H4 (cell line): ENCODE data around the gene UBE2U. TPM values are rescaled to one million over a fixed set of nuclear protein-coding genes. Genes with fewer than 3 reads are reported as not detected.
"Not testable (repeated sequence)": the region's sequence is repeated elsewhere in the genome, so short reads cannot be mapped to it uniquely, and the experiment has no call there.

Experiments
- DNase-seq: peaks from one replicate; pipeline ENCODE4 v3.0.0-alpha.2; 2015; ENCODE audit warnings: low spot score
- total RNA-seq: library from RNA; depleted of rRNA; stranded (reverse); fragments of >200 nt; shearing (Covaris generic); gene quantifications from 2 replicates; pipeline ENCODE4 v1.2.3, GENCODE V29; 2014

UBE2U gene
- total RNA-seq, 1 experiment from 2014 or later, result 0.17 TPM

- not testable (repeated sequence) for DNase-seq
Measured at GRCh38 chr1:64239519-64239918, 36.1 kb downstream of the UBE2U start.

- DNase-seq, result no peak
Measured at GRCh38 chr1:64240206-64240605, 36.8 kb downstream of the UBE2U start.

GRCh38 chr1:64241069-64241468, 37.6 kb downstream of the UBE2U start:
- DNase-seq, result no peak

DNA sequence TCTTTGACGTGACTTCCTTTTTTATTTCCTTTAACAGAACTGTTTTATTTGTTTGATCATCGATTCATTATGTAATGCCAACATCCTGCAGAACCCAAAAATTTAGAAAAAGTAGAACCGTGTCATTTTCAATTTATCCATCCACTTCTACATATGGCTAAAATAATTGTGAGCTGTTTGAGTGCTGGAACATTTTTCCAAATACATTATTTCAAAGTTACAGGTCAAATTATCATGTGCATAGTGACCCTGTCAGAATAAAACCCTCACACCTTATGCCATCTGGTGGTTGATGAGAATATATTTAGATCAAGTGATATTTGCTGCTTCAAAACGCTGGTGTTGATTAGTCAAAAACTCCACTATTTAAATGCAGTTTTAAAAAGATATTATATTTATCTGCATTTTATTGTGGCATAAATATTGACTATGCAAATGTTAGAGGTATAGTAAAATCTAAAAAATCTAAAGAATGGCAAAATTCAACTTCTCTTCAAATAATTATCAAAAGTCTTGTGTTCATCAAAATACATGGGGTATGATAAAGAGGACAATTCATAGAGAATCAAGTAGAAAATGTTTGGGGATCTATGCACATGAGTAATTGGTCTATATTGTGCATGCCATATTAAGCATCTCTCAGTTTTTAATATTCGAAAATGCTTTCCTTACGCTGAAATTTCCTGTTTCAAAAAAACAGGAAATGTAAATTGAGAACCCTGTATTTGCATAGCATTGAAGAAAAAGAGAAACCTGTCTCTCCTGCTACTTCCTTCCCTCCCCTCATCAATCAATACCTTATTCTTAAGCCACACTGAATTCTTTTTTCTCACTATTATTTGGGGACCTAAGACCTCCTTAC, 39.7 kb downstream of the UBE2U start:
- DNase-seq, result peak; percentile 71

GRCh38 chr1:64243757-64244080, 40.3 kb downstream of the UBE2U start:
- no peak for DNase-seq

GRCh38 chr1:64245495-64245894, 42.1 kb downstream of the UBE2U start:
- no peak for DNase-seq

GRCh38 chr1:64246294-64246917, 43.0 kb downstream of the UBE2U start:
- peak; percentile 63 for DNase-seq

- DNase-seq, result peak; percentile 54
Measured at GRCh38 chr1:64248065-64248464, 44.6 kb downstream of the UBE2U start.

DNA sequence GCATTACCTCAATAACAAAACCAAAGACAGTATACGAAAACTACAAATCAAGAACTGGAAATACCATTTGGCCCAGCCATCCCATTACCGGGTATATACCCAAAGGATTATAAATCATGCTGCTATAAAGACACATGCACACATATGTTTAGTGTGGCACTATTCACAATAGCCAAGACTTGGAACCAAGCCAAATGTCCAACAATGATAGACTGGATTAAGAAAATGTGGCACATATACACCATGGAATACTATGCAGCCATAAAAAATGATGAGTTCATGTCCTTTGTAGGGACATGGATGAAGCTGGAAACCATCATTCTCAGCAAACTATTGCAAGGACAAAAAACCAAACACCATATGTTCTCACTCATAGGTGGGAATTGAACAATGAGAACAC, 47.0 kb downstream of the UBE2U start:
- DNase-seq, result not testable (repeated sequence)

DNA sequence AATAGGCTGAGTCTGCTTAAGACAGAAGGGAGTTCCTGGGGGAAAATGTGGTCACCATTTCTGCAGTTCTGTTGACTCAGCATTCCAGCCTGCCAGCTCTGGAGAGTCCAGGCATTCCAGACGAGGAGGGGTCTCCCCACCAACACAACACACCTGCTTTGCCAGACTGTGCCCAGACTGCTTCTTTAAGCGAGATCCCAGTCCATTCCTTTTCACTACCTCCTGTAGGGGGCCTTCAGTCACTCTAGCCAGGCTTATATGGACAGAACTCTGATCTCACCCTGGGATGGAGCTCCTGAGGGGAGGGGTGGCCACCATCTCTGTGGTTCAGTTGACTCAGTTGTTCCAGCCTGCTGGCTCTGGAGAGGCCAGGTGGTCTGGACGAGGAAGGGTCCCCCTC, 48.5 kb downstream of the UBE2U start:
- DNase-seq, result no peak

GRCh38 chr1:64257233-64257632, 53.8 kb downstream of the UBE2U start:
- DNase-seq, result not testable (repeated sequence)

GRCh38 chr1:64258444-64258843, 55.0 kb downstream of the UBE2U start:
- not testable (repeated sequence) for DNase-seq

DNA sequence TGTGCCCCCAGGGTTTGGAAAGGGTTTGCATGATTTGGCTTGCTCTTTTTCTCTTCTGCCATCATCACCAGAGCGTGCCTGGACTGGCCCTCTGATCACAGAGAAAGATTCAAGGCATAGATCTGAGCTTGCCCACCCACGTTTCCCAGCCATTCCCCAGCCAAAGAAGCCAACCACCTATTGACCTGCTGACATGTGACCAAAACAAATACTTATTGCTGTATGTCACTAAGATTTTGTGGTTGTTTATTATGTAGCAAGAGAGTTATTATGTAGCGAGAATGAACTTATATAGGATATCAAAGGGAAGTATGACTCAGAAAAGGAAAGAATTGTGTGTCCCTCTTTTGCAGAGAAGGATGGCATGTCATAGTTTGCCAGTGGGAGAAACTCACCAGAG, 59.9 kb downstream of the UBE2U start:
- DNase-seq, result no peak

DNA sequence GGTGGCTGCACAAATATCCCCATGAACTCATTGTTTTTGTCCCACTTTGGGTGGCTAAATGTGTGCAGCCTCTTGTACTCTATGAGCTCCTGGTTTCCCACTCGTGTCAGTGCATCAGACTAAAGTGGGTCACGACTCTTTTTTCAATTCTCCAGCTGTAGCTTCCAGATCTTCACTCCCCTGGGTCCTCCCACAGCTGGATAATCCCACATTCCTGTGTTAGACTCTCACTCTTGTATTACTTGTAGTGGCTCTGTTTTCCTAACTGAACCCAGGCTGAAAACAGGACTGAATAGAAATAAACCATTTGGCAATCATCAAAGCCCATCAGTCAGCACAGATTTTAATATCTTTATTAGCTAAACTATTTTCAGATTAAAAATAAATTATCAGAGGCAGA, 60.4 kb downstream of the UBE2U start:
- no peak for DNase-seq

DNA sequence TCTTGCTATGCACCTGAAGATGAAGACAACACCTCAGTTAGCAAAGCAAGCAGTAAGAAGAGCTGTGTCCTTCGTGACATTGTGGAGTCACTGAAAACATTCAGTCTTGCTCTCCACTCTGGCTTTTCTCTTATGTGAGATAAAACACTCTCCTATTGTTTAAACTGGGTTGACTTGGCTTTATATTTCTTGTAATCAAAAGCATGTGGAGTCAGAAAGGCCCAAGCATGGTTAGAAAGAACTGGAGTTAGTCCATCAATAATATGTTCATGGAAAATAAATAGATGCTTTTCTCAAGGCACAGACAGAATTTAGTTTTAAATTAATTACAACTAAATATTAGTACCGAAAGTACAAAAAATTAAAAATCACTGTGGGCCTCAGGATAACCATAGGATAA, 61.7 kb downstream of the UBE2U start:
- no peak for DNase-seq

DNA sequence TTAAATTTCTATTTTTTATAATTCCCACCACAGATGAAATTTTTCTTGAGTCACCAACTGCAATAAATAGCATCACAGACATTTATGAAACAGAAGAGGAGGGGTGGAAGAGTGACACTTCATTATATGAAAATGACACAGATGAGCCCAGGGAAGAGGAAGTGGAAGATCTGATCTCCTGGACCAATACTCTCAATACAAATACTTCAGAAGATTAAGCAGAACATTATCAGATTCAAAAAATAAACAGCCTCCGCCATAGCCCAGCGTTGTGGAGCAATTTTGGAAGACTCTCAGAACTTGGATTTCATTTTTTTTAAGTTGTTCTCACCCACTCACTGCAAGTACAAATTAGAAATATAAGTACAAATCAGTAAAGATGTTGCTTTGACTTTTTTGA, 63.6 kb downstream of the UBE2U start:
- no peak for DNase-seq

- DNase-seq, result peak; percentile 89
Measured at GRCh38 chr1:64268653-64269557, 65.5 kb downstream of the UBE2U start.

GRCh38 chr1:64269558-64269884, 66.1 kb downstream of the UBE2U start:
- DNase-seq, result no peak

DNA sequence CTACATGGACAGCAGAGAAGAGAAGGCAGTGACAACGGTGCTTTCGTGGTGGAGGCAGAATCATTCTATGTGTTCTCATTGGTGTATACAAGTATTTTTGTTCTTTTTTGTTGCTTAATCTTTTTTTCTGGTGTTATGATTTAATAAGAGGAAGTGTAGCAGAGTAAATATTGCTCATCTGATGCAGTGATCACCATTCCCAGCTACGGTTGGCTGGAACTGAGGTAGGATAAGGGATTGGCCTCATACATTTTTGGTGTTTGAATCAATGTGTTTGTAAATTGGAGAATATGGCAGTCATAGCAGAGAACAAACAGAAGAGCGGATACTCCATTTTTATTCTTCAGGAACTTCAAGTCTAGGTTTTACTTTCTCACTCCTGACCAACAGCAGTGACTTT, 76.6 kb downstream of the UBE2U start:
- no peak for DNase-seq

- DNase-seq, result no peak
Measured at GRCh38 chr1:64282351-64282750, 78.9 kb downstream of the UBE2U start.

- DNase-seq, result no peak
Measured at GRCh38 chr1:64287071-64287470, 83.6 kb downstream of the UBE2U start.

DNA sequence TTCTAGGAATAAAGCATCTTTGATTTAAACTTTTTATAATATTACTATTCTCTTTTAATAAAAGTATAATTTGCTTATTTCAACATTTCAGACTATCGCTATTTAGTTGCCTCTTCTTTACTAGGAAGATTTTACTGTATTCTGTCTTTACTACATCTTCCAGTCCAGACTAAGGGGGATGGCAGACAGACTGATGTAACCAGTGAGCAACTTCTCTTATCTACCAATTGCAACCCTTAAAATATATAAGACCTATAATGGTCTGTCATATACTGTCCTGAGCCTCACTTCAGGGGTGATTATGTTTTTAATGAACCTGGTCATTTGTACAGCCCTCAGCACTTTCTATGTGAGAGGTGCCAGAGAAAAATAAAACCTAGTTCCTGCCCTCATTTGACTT, 87.0 kb downstream of the UBE2U start:
- DNase-seq, result no peak

GRCh38 chr1:64291931-64292330, 88.5 kb downstream of the UBE2U start:
- no peak for DNase-seq
